AG08395 (cell line): ENCODE results near the gene TCEAL1.
"Not testable (repeated sequence)": the region's sequence is repeated elsewhere in the genome, so short reads cannot be mapped to it uniquely, and the experiment has no call there.

Source experiments
- DNase-seq: peaks from one replicate; pipeline ENCODE4 v3.0.0; 2012; ENCODE audit warnings: mixed read lengths, low spot score

Gene TCEAL1, protein sequence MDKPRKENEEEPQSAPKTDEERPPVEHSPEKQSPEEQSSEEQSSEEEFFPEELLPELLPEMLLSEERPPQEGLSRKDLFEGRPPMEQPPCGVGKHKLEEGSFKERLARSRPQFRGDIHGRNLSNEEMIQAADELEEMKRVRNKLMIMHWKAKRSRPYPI

DNA sequence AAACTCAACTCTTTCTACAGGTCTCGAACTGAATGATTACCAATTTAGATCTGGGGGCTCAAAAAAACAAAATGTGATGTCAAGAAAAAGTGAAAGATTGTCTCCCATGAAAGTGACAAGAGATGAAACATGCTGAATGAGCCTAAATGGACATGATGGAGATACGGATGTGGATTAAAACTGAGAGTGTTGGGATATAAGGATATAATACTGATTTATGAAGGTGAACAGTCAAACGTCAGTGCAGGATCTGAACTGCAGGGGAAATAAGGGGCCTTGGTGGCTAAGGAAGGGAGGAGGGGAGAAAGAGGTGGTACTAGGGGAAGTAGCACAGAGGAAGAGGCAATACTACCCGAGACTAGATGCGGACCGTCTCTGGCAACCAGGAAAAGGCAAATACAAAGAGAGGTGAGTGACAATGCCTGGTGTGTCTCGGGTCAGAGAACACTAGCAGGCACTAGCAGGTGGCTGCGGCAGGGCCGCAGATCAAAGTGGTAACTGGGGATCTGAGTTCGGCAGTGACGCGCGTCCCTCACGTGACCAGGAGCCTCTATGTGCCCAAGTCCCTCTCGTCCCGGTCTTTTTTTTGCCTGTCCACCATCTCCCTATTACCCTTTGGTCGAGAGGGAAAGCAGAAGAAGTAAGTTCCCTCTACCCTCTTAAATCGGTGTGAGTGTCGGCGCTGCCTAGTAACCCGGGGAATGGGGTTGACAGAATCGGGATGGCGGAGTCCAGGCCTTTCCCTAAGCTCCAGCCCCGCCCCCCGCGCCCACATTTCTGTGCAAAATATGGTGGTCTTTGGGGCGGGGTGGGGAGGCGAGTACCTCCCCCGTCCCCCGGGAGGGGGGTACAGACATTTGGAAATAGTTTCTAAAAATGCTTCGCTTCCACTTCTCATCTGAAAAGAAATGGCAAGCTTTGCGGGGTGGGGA is at the start of gene TCEAL1:
TCEAL1 (plus strand) TSS at position 590 of the 932 bp plus-strand sequence. CDS start 942 bp downstream, outside the sequence.
- no peak for DNase-seq

DNA sequence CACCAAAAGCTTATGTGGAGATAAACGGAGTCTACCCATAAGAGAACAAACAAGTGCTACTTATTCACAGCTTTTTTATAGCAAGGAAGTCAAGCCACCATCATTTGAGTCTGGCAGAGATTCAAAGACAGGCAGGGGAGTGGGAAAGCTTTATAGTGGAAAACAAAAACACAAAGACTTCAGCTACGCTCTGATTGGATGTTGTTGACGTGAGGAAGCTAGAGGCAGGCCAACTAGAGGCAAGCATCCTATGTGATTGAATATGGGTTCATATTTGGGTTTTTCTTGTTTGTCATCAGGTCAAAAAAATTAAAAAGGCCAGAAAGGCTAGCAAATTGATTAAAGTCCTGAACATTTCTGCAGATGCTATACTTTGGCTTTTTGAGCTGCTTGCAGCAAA is 44.2 kb upstream of the TCEAL1 start:
- DNase-seq: no peak

DNA sequence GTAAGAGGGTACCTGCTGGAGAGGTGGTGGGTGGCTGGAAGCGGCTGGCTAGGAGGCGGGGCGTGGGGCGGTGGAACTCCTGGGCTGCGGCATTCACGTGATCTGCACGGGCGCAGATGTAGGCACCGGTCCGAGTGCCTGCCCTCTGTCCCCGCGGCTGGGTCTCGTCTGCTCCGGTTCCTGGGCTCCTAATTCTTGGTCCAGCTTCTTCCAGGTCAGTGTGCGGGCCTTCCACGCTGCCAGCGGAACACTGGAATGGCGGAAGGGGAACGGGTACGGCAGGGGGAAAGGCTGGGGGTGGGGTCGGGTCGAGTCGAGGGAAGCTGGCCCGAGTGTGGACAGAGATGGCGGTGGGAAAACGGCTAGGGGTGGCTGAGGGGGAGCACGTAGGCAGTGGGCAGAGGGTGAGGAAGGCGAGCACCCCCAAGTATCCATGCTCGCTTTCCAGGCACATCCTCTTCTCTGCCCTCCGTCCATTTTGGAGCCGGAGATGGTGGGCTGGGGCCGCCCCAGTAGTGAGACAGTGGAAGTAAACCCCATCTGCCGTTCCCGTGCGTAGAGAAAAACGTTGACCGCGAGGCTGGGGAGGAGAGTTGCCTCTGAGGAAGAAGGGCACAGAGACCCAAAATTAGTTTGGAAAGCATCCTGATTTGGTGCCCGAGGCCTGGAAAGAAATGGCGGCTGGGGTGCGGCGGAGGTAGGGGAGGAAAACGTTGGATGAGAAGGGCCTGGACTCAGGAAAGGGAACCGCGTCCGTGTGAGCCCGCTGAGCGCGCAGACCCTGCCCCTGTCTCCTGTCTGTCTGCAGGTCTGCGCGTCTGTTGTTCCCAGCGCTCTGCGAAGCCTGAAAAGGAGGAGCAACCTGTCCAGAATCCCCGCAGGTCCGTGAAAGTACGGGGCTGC is 43.1 kb upstream of the TCEAL1 start, which contains the start of gene TCEAL4:
TCEAL4 (plus strand) TSS at position 105 of the 903 bp plus-strand sequence. CDS start 1,161 bp downstream, outside the sequence.
- peak; percentile 39 for DNase-seq

DNA sequence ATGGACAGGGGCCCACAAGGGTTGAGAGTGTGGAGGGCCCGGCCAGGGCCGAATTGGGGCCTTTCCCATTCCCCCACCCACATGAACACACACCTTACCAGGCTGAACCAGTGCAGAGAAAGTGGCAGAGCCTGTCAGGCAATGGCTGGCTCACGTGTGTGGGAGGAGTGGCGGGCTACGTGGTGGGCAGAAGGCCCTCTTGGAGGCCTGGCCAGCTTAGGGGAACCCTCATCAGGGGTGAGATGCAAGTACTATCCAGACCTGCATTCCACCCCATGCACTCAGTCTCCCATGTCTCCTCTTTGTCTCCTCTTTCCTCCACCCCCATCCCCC is 42.5 kb upstream of the TCEAL1 start:
- DNase-seq: no peak

DNA sequence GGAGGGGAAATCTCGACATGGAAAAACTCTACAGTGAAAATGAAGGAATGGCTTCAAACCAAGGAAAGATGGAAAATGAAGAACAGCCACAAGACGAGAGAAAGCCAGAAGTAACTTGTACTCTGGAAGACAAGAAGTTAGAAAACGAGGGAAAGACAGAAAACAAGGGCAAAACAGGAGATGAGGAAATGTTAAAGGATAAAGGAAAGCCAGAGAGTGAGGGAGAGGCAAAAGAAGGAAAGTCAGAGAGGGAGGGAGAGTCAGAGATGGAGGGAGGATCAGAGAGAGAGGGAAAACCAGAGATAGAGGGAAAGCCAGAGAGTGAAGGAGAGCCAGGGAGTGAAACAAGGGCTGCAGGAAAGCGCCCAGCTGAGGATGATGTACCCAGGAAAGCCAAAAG is 42.1 kb upstream of the TCEAL1 start:
- no peak for DNase-seq

DNA sequence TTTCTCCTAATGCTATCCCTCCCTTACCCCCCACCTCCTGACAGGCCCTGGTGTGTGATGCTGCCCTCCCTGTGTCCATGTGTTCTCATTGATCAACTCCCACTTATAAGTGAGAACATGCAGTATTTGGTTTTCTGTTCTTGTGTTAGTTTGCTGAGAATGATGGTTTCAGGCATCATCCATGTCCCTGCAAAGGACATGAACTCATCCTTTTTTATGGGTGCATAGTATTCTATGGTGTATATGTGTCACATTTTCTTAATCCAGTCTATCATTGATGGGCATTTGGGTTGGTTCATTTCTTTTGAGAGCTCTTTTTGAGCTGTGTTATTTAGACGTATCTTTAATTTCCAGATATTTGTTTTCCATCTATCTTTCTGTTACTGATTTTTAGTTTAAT is 36.5 kb upstream of the TCEAL1 start:
- not testable (repeated sequence) for DNase-seq

DNA sequence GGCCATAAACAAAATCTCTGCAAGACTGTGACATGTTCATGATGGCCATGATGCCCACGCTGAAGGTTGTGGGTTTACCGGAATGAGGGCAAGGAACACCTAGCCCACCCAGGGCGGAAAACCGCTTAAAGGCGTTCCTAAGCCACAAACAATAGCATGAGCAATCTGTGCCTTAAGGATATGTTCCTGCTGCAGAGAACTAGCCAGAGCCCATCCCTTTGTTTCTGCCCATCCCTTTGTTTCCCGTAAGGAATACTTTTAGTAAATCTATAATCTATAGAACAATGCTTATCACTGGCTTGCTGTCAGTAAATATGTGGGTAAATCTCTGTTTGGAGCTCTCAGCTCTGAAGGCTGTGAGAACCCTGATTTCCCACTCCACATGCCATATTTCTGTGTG is 33.6 kb upstream of the TCEAL1 start:
- not testable (repeated sequence) for DNase-seq

DNA sequence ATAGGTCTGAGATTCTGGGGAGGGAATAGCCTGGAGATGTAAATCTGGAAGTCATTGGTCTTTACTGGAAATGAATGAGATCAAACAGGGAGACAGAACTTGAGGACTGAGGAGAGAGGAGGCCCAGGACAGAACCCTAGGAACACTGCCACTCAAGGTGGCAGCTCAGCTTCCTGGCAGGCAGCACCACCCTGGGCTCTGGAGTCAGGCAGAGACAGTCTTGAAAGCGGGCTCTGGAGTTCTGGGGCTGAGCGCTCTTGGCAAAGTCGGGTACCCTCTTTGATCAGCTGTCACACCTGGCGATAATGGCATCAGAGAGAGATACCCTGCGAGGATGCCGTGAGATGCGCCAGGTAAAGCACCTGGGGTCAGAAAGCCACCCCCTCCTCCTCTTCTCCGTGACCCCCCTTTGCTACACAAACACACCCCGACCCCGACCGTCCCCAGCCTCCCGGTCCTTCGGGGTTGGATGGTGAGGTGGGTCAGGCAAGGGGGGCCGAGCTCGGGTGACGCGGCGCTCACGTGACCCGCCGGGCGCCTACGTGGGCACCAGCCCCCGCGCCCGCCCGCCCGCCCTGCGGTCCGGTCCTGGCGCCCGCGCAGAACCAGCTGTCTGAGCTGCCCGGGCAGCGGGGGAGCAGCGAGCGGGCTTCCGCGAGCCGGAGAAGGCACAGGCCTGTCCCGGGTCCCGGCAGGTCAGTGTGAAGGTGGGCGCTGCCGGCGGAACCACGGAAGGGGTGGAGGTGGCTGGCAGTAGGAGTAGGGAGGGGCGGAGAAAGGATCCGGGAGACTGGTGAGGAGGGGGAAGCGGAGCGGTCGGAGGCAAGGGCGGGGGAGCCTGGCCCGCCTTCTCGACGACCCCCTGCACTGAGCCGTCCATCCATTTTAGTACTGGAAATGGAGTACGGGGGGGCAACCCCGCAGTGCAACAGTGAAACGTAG is 21.1 kb upstream of the TCEAL1 start, which contains the start of gene TCEAL3:
TCEAL3 (plus strand) TSS at position 600 of the 942 bp plus-strand sequence. CDS start 1,102 bp downstream, outside the sequence.
- DNase-seq: peak; percentile 56

DNA sequence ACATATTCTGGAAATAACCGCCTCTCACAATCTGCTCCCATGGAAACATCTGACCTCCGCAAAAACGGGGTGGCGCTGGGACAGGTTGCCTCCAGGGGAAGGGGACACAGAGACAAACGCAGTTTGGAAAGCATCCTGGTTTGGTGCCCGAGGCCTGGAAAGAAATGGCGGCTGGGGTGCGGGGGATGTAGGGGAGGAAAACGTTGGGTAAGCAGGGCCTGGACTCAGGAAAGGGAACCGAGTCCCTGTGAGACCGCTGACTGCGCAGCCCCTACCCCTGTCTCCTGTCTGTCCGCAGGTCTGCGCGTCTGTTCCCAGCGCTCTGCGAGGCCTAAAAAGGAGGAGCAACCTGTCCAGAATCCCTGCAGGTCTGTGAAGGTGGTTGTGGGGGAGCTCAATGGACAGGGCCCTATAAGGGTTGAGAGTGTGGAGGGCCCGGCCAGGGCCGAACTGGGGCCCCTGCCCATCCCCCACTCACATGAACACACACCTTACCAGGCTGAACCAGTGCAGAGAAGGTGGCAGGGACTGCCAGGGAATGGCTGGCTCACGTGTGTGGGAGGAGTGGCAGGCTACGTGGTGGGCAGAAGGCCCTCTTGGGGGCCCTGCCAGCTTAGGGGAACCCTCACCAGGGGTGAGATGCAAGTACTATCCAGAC is 20.3 kb upstream of the TCEAL1 start:
- no peak for DNase-seq

DNA sequence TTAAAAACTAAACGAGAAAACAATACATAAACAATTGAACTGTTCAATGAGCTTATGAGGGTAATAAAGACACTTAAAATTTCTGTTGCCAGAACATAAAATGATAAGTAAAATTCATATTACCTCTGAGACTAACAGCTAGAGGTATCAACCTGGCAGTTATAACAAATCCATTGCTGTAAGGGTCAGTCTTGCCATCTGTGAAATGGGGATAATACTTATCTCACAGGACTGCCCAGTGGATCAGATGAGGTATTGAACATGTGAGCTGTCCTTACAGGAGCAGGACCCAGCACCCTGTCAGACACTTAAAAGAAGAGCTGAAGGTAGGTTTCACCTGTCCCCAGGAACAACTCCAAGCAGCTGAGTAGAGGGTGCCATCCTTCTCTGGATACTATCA is 18.5 kb upstream of the TCEAL1 start:
- DNase-seq: no peak

DNA sequence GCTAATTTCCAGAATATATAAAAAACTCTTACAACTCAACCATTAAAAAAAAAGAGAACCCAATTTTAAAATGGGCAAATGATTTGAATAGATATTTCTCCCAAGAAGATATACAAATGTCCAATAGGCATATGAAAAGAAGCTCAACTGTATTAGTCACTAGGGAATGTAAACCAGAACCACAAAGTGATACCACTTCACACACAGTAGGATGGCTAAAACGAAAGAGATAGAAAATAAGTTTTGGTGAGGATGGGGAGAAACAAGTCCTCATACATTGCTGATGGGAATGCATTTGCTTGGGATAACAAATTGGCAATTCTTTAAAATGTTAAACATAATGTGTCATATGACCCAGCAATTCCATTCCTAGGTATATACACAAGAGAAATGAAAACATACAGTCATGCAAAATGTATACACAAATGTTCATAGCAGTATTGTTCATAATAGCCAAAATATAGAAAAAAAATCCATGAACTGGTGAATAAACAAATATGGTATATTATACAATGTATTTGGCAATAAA is 15.3 kb upstream of the TCEAL1 start:
- DNase-seq: no peak

DNA sequence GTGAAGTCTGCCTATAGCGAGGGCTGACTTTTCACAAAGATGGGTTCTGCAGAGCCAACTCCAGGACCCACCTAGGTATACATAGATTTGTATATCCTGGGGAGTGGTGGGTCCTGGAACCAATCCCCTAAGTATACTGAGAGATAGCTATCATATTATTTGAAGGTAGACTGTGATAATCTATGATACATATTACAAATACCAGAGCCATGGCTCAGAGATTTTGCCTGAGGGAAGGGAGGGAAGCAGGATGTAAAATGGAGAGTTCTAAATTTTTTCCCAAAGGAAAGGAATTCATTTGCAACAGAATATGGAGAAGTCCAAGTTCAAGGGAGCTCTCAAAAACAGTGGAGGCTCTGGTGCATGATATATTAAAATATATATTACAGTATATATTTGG is 13.8 kb upstream of the TCEAL1 start:
- DNase-seq: peak; percentile 4

DNA sequence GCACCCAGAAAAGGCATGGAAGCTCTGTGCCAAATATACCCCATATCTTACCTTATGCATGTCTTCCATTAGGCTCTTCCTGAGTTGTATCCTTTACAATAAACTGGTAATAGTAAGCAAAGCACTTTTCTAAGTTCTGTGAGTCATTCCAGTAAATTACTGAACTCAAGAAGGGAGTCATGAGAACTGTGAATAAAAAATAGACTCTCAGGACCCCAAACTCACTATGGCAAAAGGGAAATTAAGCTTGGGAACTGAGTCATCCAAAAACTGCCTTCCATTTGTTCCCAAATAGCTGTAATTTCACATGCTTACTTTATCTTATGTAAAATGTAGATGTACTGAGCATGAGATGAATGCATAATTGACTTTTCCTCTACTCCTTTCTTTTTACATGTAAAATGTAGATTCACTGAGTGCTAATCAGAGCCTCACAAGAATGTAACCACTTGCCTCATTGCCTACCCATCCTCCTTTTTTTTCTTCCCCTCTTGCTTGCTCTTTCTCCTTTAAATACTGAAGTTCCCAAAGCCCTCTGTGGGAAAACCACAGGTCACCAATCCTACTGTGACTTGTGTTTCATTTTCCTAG is 12.9 kb upstream of the TCEAL1 start:
- no peak for DNase-seq

DNA sequence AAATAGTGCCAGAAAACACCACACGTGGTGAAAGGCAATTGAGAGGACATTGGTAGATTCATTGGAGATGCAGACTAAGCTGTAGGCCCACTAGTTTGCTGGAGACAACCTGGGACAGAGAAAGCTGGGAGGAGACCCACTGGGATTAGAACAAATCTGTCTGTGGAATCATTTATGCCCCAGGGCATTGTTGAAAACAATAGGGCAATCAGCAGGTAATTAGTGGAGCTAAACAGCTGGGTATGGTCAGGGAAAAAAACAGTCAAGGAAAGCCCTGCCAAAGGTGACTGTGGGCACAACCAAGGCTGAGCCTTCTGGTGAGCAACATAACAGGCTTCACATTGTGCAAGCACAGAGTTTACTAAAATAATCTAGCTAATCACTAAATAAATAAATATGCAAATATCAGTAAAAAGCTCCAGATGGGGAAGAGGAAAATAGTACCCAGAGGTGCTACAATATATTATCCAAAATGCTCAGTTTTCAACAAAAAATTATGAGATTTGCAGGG is 12.0 kb upstream of the TCEAL1 start:
- no peak for DNase-seq

DNA sequence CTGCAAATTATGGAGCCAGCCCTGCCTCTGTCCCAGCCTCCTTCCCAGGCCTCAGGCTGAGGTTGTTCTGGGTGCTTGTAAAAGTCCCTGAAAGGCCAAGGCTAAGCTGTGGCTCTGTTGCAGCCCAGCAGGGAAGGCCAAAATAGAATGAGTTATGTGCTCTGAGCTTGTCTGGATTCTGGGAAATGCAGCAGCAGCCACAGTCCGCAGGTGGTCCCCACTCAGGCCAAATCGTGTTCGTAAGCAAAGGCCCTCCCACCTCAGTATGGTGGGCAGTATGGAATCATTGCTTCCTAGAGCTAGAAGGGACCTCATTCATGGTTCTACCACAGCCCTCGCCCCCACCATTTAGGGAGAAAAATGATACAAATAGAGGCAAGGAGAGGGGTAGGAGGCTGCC is 4.7 kb upstream of the TCEAL1 start:
- no peak for DNase-seq

DNA sequence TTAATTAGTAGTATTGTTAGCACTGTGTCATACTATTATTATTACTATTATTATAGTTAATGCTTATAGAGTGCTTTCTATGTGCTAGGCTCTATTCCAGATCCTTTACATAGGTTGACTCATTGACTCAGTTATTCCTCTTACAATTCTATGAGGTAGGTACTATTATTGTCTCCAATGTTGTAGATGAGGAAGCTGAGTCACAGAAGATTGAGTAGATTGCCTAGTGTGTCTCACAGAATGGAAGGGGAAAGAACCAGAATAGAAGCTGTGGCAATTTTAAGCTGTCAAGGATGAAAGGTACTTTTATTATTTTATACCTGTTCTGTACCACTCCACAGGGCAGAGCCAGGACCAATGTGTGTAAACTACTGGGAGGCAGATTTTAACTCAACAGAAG is 1.9 kb upstream of the TCEAL1 start:
- no peak for DNase-seq

DNA sequence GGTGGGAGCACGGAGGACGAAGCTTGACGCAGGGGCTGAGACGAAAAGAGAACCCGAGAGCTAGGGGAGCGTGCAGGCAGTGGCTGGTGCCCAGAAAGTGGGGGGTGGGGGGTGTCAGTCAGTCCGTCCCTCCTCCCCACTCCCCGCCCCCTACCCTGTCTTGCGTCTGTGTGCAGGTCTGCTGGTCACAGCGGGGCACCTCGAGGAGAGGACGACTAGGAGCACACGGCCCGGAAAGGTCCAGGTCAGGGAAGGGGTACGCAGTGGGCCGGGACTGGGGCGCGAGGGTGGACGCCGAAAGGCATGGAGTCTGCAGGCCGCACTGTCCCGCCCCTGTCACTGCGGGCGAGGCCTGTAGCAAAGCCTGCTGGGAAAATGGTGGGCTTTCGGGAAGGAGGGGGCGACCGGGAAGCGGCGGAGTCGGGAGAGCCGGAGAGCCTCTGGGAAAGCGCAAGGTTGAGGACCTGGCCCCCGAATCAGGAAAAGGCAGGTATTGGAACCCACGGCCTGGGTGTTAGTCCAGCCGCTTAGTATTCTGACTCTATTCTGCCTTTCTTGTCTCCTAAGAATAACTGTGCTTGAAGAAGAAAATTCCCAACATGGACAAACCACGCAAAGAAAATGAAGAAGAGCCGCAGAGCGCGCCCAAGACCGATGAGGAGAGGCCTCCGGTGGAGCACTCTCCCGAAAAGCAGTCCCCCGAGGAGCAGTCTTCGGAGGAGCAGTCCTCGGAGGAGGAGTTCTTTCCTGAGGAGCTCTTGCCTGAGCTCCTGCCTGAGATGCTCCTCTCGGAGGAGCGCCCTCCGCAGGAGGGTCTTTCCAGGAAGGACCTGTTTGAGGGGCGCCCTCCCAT is 769 bp downstream of the TCEAL1 start:
- peak; percentile 46 for DNase-seq

DNA sequence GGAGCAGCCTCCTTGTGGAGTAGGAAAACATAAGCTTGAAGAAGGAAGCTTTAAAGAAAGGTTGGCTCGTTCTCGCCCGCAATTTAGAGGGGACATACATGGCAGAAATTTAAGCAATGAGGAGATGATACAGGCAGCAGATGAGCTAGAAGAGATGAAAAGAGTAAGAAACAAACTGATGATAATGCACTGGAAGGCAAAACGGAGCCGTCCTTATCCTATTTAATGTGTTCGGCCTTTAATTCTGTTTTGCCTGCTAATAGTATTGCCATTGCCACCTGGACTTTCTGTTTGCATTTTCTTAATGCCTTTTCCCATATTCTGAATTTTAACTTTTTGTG is 1.4 kb downstream of the TCEAL1 start:
- no peak for DNase-seq

DNA sequence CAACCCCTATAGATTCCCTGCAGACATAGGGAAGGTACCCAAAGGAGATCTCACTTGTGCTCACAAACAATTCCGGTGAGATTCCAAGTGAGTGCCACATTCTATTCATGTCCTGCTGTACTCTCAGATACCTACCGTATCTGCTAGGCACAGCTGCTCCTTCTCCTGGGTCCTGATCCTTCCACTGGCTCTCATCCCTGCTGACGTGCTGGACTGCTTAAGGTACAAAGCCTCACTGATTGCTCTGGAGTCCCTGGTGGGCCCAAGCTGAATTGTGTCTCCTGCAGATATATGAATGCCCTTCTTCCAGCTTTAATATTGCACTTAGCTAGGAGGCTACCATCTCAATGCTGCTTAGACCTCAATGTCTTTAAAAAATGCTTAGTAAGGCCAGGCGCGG is 2.4 kb downstream of the TCEAL1 start:
- no peak for DNase-seq
